H9 (cell line): ENCODE data around the gene CNTFR. TPM values are rescaled to one million over a fixed set of nuclear protein-coding genes. Genes with fewer than 3 reads are reported as not detected.
A peak's percentile ranks its signal among the peaks of the same experiment; 100 is the strongest.
"Not testable (repeated sequence)": the region's sequence is repeated elsewhere in the genome, so short reads cannot be mapped to it uniquely, and the experiment has no call there.

ENCODE experiments used
- DNase-seq: peaks from one replicate; pipeline ENCODE4 v3.0.0-alpha.2; 2017
- H2AFZ ChIP-seq: one replicate; pipeline ENCODE4 v1.6.1; 2013; ENCODE audit warnings: mild to moderate bottlenecking, low read length, control low read depth, moderate library complexity
- H2AK5ac ChIP-seq: 2 replicates; pipeline ENCODE4 v1.6.1; 2013; ENCODE audit warnings: low read length, control low read depth, mixed read lengths; ENCODE audit not compliant: insufficient read length
- H2BK120ac ChIP-seq: one replicate; pipeline ENCODE4 v1.6.1; 2013; ENCODE audit warnings: low read depth, mild to moderate bottlenecking, low read length, control low read depth, inconsistent platforms; ENCODE audit not compliant: poor library complexity, severe bottlenecking
- H2BK12ac ChIP-seq: 2 replicates; pipeline ENCODE4 v1.6.1; 2013; ENCODE audit warnings: low read length, control low read depth, mixed read lengths, low read depth; ENCODE audit not compliant: insufficient read length
- H2BK15ac ChIP-seq: 2 replicates; pipeline ENCODE4 v1.6.1; 2013; ENCODE audit warnings: low read depth, low read length, control low read depth
- H2BK20ac ChIP-seq: one replicate; pipeline ENCODE4 v1.6.1; 2013; ENCODE audit warnings: low read depth, mild to moderate bottlenecking, low read length, control low read depth, inconsistent platforms; ENCODE audit not compliant: poor library complexity, severe bottlenecking
- H2BK5ac ChIP-seq: 2 replicates; pipeline ENCODE4 v1.6.1; 2013; ENCODE audit warnings: low read length, control low read depth, mixed read lengths; ENCODE audit not compliant: insufficient read length
- H3K14ac ChIP-seq: 2 replicates; pipeline ENCODE4 v1.6.1; 2013; ENCODE audit warnings: low read length, control low read depth; ENCODE audit not compliant: insufficient read depth
- H3K18ac ChIP-seq: 2 replicates; pipeline ENCODE4 v1.6.1; 2013; ENCODE audit warnings: low read depth, mild to moderate bottlenecking, mixed read lengths, low read length, control low read depth; ENCODE audit not compliant: insufficient read length
- H3K23ac ChIP-seq: 2 replicates; pipeline ENCODE4 v1.6.1; 2013; ENCODE audit warnings: low read length, control low read depth, mixed read lengths, low read depth; ENCODE audit not compliant: insufficient read length
- H3K23me2 ChIP-seq: 2 replicates; pipeline ENCODE4 v1.6.1; 2013; ENCODE audit warnings: low read depth, mild to moderate bottlenecking, mixed read lengths, low read length, control low read depth; ENCODE audit not compliant: insufficient read length, poor library complexity, severe bottlenecking
- H3K27ac ChIP-seq: 2 replicates; pipeline ENCODE4 v1.5.1; 2013; ENCODE audit warnings: low read length, control low read depth, mixed read lengths, low read depth; ENCODE audit not compliant: insufficient read length
- H3K27me3 ChIP-seq: 2 replicates; pipeline ENCODE4 v1.6.1; 2013; ENCODE audit warnings: low read length, control low read depth, inconsistent platforms; ENCODE audit not compliant: insufficient read depth
- H3K4ac ChIP-seq: 2 replicates; pipeline ENCODE4 v1.6.1; 2013; ENCODE audit warnings: low read depth, mild to moderate bottlenecking, control low read depth, inconsistent platforms, low read length, moderate library complexity
- H3K4me1 ChIP-seq: 2 replicates; pipeline ENCODE4 v1.6.1; 2013; ENCODE audit warnings: low read length, control low read depth, inconsistent platforms; ENCODE audit not compliant: insufficient read depth
- H3K4me2 ChIP-seq: 2 replicates; pipeline ENCODE4 v1.6.1; 2013; ENCODE audit warnings: low read length, control low read depth, mixed read lengths; ENCODE audit not compliant: insufficient read length, insufficient read depth
- H3K56ac ChIP-seq: 2 replicates; pipeline ENCODE4 v1.6.1; 2013; ENCODE audit warnings: low read depth, mild to moderate bottlenecking, mixed read lengths, low read length, control low read depth; ENCODE audit not compliant: insufficient read length
- H3K79me1 ChIP-seq: 2 replicates; pipeline ENCODE4 v1.6.1; 2013; ENCODE audit warnings: low read depth, mild to moderate bottlenecking, moderate library complexity, low read length, control low read depth, inconsistent platforms; ENCODE audit not compliant: insufficient read depth, poor library complexity, severe bottlenecking
- H3K79me2 ChIP-seq: 2 replicates; pipeline ENCODE4 v1.6.1; 2013; ENCODE audit warnings: low read length, control low read depth, inconsistent platforms; ENCODE audit not compliant: insufficient read depth
- H3K9ac ChIP-seq: 2 replicates; pipeline ENCODE4 v1.6.1; 2013; ENCODE audit warnings: low read length, control low read depth, mixed read lengths; ENCODE audit not compliant: insufficient read length; ENCODE audit errors: extremely low read depth
- H3K9me3 ChIP-seq: one replicate; pipeline ENCODE4 v1.6.1; 2013; ENCODE audit warnings: low read depth, low read length, inconsistent platforms; ENCODE audit not compliant: control insufficient read depth
- H3T11ph ChIP-seq: one replicate; pipeline ENCODE4 v1.6.1; 2013; ENCODE audit warnings: mild to moderate bottlenecking, low read length, control low read depth, inconsistent platforms
- H4K20me1 ChIP-seq: one replicate; pipeline ENCODE4 v1.6.1; 2013; ENCODE audit not compliant: control insufficient read depth, insufficient read length, insufficient read depth
- H4K5ac ChIP-seq: 2 replicates; pipeline ENCODE4 v1.6.1; 2013; ENCODE audit warnings: low read depth, mild to moderate bottlenecking, mixed read lengths, low read length, control low read depth; ENCODE audit not compliant: insufficient read length
- H4K8ac ChIP-seq: replicated peaks from 2 replicates; pipeline ENCODE4 v1.6.1; 2013; ENCODE audit warnings: low read length, control low read depth, mixed read lengths, low read depth; ENCODE audit not compliant: insufficient read length
- H4K91ac ChIP-seq: 2 replicates; pipeline ENCODE4 v1.6.1; 2013; ENCODE audit warnings: low read depth, mild to moderate bottlenecking, moderate library complexity, mixed read lengths, low read length, control low read depth; ENCODE audit not compliant: insufficient read length
- H3K27ac Mint-ChIP-seq, 3 experiments: 2 replicates in 2 of 3; 3 replicates in 1 of 3; pipeline ENCODE4 v1.8.0; 2020 to 2021; ENCODE audit warnings: mixed read lengths in 3 of 3, mild to moderate bottlenecking in 1 of 3, moderate library complexity in 1 of 3
- H3K27me3 Mint-ChIP-seq: 2 replicates; pipeline ENCODE4 v1.8.0; 2021; ENCODE audit warnings: low read depth, mild to moderate bottlenecking, moderate library complexity, mixed read lengths
- H3K36me3 Mint-ChIP-seq, 3 experiments: 2 replicates in 2 of 3; 3 replicates in 1 of 3; pipeline ENCODE4 v1.8.0; 2020 to 2021; ENCODE audit warnings: low read depth in 3 of 3, mixed read lengths in 3 of 3; ENCODE audit not compliant: insufficient read depth in 1 of 3
- H3K4me1 Mint-ChIP-seq, 2 experiments: 2 replicates each; pipeline ENCODE4 v1.8.0; 2020; ENCODE audit warnings: mixed read lengths in 2 of 2
- H3K4me3 Mint-ChIP-seq, 2 experiments: 2 replicates in 1 of 2; 3 replicates in 1 of 2; pipeline ENCODE4 v1.8.0; 2020 to 2021; ENCODE audit warnings: mild to moderate bottlenecking in 2 of 2, mixed read lengths in 2 of 2, moderate library complexity in 1 of 2
- H3K9me3 Mint-ChIP-seq, 2 experiments: 2 replicates in 1 of 2; 3 replicates in 1 of 2; pipeline ENCODE4 v1.8.0; 2020; ENCODE audit warnings: mild to moderate bottlenecking in 2 of 2, mixed read lengths in 2 of 2, moderate library complexity in 1 of 2
- WGBS: extraction: QIAGEN DNeasy Blood & Tissue Kit; methylation state at CpG from one replicate; pipeline ENCODE4 v1.1.7; 2013; ENCODE audit warnings: missing lambda C conversion rate, low lambda C conversion rate, mixed read lengths; ENCODE audit not compliant: insufficient read length; ENCODE audit errors: extremely low coverage; 5-methylcytosine and 5-hydroxymethylcytosine counted together
- total RNA-seq: library from RNA; stranded (reverse); gene quantifications from 2 replicates; pipeline ENCODE4 v1.2.1, GENCODE V29; 2021
- TF ChIP-seq, protein P1 (sequence below): fragments of 200-600 bp; sonication (generic); conservative IDR thresholded peaks from 3 replicates; pipeline ENCODE4 v1.8.0; 2021; ENCODE audit warnings: antibody characterized with exemption, mild to moderate bottlenecking

Gene CNTFR
- total RNA-seq, 1 experiment from 2014 or later = 0.55 TPM

DNA sequence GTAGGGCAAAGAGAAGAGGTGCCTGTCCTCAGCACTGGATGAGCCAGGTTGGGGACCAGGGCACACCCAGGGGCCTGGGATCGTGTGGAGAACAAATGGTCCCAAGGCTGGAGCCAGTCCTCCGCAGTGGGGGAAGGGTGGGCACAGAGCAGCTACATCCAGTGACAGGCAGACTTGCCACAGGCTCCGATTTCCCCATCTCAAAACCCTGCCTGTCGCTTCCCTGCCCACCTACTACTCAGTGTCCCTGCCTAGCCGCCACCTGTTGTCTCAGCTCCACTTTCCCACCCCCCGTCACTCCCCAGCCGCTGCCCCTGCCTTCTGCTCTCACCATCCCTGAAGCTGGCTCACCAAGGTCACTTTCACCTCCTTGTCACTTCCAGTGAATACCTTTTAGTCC, 52.8 kb downstream of the CNTFR start:
- peak overlapping the region in 1 of 3 experiments; percentile 8; a peak in 1 of 7 replicates for H3K27ac Mint-ChIP-seq
- Histone ChIP-seq H4K8ac (no peak overlapping the region), H4K20me1 (no peaks in the 10 kb centered on the region), H2BK20ac (no peak overlapping the region), H2BK12ac (no peak overlapping the region), H2AFZ (no peak overlapping the region), H2BK5ac (no peak overlapping the region), H3K27me3 (no peaks in the 10 kb centered on the region; the same call in 1 of the 2 replicates), H3K56ac (no peak overlapping the region), H3K79me2 (no peaks in the 10 kb centered on the region), H3K23ac (no peak overlapping the region), H4K91ac (no peak overlapping the region), H3K4ac (no peak overlapping the region), H3K27ac (no peak overlapping the region), H3K9me3 (peaks cover 13% of the 10 kb centered on the region), H2BK15ac (no peak overlapping the region), H4K5ac (no peak overlapping the region), H3K23me2 (no peaks in the 10 kb centered on the region), H2AK5ac (no peak overlapping the region), H3K79me1 (no peaks in the 10 kb centered on the region), H3K9ac (no peak overlapping the region), H2BK120ac (no peak overlapping the region), H3K18ac (no peak overlapping the region), H3K4me2 (no peak overlapping the region), H3K14ac (no peak overlapping the region), H3K4me1 (no peaks in the 10 kb centered on the region), H3T11ph (no peak overlapping the region)
- peaks cover 17 to 20% of the 10 kb centered on the region in 2 experiments for H3K9me3 Mint-ChIP-seq
- WGBS = no CpG with 5 or more reads among the region's 7 CpGs
- TF ChIP-seq, protein P1, sequence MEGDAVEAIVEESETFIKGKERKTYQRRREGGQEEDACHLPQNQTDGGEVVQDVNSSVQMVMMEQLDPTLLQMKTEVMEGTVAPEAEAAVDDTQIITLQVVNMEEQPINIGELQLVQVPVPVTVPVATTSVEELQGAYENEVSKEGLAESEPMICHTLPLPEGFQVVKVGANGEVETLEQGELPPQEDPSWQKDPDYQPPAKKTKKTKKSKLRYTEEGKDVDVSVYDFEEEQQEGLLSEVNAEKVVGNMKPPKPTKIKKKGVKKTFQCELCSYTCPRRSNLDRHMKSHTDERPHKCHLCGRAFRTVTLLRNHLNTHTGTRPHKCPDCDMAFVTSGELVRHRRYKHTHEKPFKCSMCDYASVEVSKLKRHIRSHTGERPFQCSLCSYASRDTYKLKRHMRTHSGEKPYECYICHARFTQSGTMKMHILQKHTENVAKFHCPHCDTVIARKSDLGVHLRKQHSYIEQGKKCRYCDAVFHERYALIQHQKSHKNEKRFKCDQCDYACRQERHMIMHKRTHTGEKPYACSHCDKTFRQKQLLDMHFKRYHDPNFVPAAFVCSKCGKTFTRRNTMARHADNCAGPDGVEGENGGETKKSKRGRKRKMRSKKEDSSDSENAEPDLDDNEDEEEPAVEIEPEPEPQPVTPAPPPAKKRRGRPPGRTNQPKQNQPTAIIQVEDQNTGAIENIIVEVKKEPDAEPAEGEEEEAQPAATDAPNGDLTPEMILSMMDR = no peak
- peaks cover 35% of the 10 kb centered on the region for H3K27me3 Mint-ChIP-seq
- no peak for DNase-seq
- H3K4me1 Mint-ChIP-seq = peaks cover 3% of the 10 kb centered on the region in 2 experiments; a peak in 3 of 4 replicates
- no peak overlapping the region; a peak in 1 of 5 replicates for H3K4me3 Mint-ChIP-seq
- H3K36me3 Mint-ChIP-seq = peaks cover 0 to 9% (median 2%) of the 10 kb centered on the region in 3 experiments; a peak in 3 of 7 replicates

- H2BK120ac ChIP-seq, H3K9ac ChIP-seq, H4K91ac ChIP-seq, H2BK15ac ChIP-seq, H4K5ac ChIP-seq, H3K4me2 ChIP-seq, H4K20me1 ChIP-seq, H4K8ac ChIP-seq, H3K36me3 Mint-ChIP-seq, H2BK12ac ChIP-seq, H3K4ac ChIP-seq, H3K27ac Mint-ChIP-seq, H2BK5ac ChIP-seq, H2BK20ac ChIP-seq, H3K79me2 ChIP-seq, H3T11ph ChIP-seq, H3K56ac ChIP-seq, H3K23ac ChIP-seq, H3K79me1 ChIP-seq, H2AK5ac ChIP-seq, DNase-seq, H3K27me3 ChIP-seq, H3K4me3 Mint-ChIP-seq, H3K4me1 ChIP-seq, H3K23me2 ChIP-seq, H3K14ac ChIP-seq, H3K4me1 Mint-ChIP-seq, H3K18ac ChIP-seq, H3K27ac ChIP-seq, H2AFZ ChIP-seq: not testable (repeated sequence)
- no CpG with 5 or more reads among the region's 8 CpGs for WGBS
- H3K9me3 ChIP-seq = peaks cover 13% of the 10 kb centered on the region
- peaks cover 71% of the 10 kb centered on the region for H3K27me3 Mint-ChIP-seq
- peaks cover 25 to 28% of the 10 kb centered on the region in 2 experiments for H3K9me3 Mint-ChIP-seq
Observed at GRCh38 chr9:34532041-34532440, 57.5 kb downstream of the CNTFR start.
